T-cell (primary cell): ENCODE measurements around the gene ASXL1. TPM values are rescaled to one million over a fixed set of nuclear protein-coding genes. Genes with fewer than 3 reads are reported as not detected.

ENCODE experiments used
- ATAC-seq, 4 experiments: fragments of 200-7000 bp in 3 of 4; fragments of 150-1000 bp in 1 of 4; cut with Tn5 transposase; replicated peaks in 1 of 4; 1 replicate in 3 of 4; 2 replicates in 1 of 4; pipeline ENCODE4 v1.10.0; 2021; ENCODE audit warnings: moderate library complexity in 3 of 4, mild to moderate bottlenecking in 2 of 4, moderate number of reproducible peaks in 1 of 4
- CTCF ChIA-PET, 2 donors: fragments of 300-600 bp; sonication (Branson Sonifier 250); formaldehyde crosslinking; loops; one replicate each; lab custom pipeline; 2022; ENCODE audit warnings: antibody characterized with exemption in 2 of 2; lab: Charles Lee
- POLR2A ChIA-PET, 2 donors: fragments of 300-600 bp; sonication (Branson Sonifier 250); formaldehyde crosslinking; loops; one replicate each; lab custom pipeline; 2022; ENCODE audit warnings: antibody characterized with exemption in 2 of 2; lab: Charles Lee
- DNase-seq, 35 experiments: peaks; one replicate each; pipeline versions ENCODE4 v3.0.0 to v3.0.0-alpha.2; 2013 to 2023
- H3K27ac ChIP-seq: one replicate; pipeline ENCODE4 v1.5.1; 2013; ENCODE audit warnings: low read length
- H3K27me3 ChIP-seq, 2 experiments: replicated peaks in 1 of 2; 1 replicate in 1 of 2; 2 replicates in 1 of 2; pipeline versions ENCODE4 v1.6.1 to v1.7.0; 2013; ENCODE audit warnings: low read length in 1 of 2, mixed read lengths in 1 of 2; ENCODE audit not compliant: control insufficient read depth in 2 of 2, insufficient read depth in 2 of 2; ENCODE audit errors: extremely low read depth in 1 of 2
- H3K36me3 ChIP-seq, 2 donors: 1 replicate in 1 of 2; 2 replicates in 1 of 2; pipeline versions ENCODE4 v1.6.1 to v1.7.0; 2013; ENCODE audit warnings: low read length in 1 of 2; ENCODE audit not compliant: control insufficient read depth in 2 of 2, insufficient read depth in 1 of 2; ENCODE audit errors: extremely low read depth in 1 of 2
- H3K4me1 ChIP-seq, 2 experiments: 1 replicate in 1 of 2; 2 replicates in 1 of 2; pipeline versions ENCODE4 v1.6.1 to v1.7.0; 2013; ENCODE audit warnings: low read length in 2 of 2, mixed read lengths in 1 of 2; ENCODE audit not compliant: insufficient read depth in 2 of 2, control insufficient read depth in 1 of 2; ENCODE audit errors: extremely low read depth in 1 of 2
- H3K4me3 ChIP-seq, 2 donors: 1 replicate in 1 of 2; 2 replicates in 1 of 2; pipeline versions ENCODE4 v1.5.1 to v1.7.0; 2013; ENCODE audit warnings: mild to moderate bottlenecking in 2 of 2, low read length in 1 of 2, moderate library complexity in 1 of 2; ENCODE audit not compliant: control insufficient read depth in 1 of 2; ENCODE audit errors: extremely low read depth in 1 of 2
- H3K9me3 ChIP-seq: 2 replicates; pipeline ENCODE4 v1.7.0; 2013
- H3K27ac Mint-ChIP-seq, 2 donors: one replicate each; pipeline ENCODE4 v1.8.0; 2020 to 2021; ENCODE audit warnings: mild to moderate bottlenecking in 2 of 2, mixed read lengths in 2 of 2
- H3K27me3 Mint-ChIP-seq, 2 donors: one replicate each; pipeline ENCODE4 v1.8.0; 2021 to 2022; ENCODE audit warnings: mixed read lengths in 2 of 2
- H3K36me3 Mint-ChIP-seq: one replicate; pipeline ENCODE4 v1.8.0; 2021; ENCODE audit warnings: mixed read lengths
- H3K4me1 Mint-ChIP-seq, 3 donors: one replicate each; pipeline ENCODE4 v1.8.0; 2020 to 2022; ENCODE audit warnings: mixed read lengths in 3 of 3, mild to moderate bottlenecking in 1 of 3
- H3K4me3 Mint-ChIP-seq, 3 donors: one replicate each; pipeline ENCODE4 v1.8.0; 2020 to 2022; ENCODE audit warnings: mild to moderate bottlenecking in 3 of 3, mixed read lengths in 3 of 3, moderate library complexity in 3 of 3
- H3K9me3 Mint-ChIP-seq, 3 donors: one replicate each; pipeline ENCODE4 v1.8.0; 2020 to 2022; ENCODE audit warnings: mixed read lengths in 3 of 3
- WGBS: methylation state at CpG from one replicate; pipeline ENCODE4 v1.1.5; 2013; ENCODE audit warnings: missing lambda C conversion rate; ENCODE audit not compliant: insufficient coverage; 5-methylcytosine and 5-hydroxymethylcytosine counted together
- total RNA-seq, 35 experiments: library from RNA in 6 of 35; stranded (reverse) in 6 of 35; fragments of 120-200 nt in 1 of 35; gene quantifications; one replicate each; pipeline versions ENCODE4 v1.2.1 to v1.2.4 and lab custom pipeline; 2013 to 2026

Gene ASXL1
- total RNA-seq, 5 donors from 2014 or later (not counting 1 experiment from before 2014, with no cell fraction given): 122 to 204 (median 137) TPM

DNA sequence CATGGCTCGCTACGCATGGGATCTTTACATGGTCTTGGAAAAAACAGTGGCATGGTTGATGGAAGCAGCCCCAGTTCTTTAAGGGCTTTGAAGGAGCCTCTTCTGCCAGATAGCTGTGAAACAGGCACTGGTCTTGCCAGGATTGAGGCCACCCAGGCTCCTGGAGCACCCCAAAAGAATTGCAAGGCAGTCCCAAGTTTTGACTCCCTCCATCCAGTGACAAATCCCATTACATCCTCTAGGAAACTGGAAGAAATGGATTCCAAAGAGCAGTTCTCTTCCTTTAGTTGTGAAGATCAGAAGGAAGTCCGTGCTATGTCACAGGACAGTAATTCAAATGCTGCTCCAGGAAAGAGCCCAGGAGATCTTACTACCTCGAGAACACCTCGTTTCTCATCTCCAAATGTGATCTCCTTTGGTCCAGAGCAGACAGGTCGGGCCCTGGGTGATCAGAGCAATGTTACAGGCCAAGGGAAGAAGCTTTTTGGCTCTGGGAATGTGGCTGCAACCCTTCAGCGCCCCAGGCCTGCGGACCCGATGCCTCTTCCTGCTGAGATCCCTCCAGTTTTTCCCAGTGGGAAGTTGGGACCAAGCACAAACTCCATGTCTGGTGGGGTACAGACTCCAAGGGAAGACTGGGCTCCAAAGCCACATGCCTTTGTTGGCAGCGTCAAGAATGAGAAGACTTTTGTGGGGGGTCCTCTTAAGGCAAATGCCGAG, 78.2 kb downstream of the ASXL1 start:
- Mint-ChIP-seq H3K36me3 (peaks cover 57% of the 10 kb centered on the region), H3K4me3 (no peak overlapping the region), H3K9me3 (no peaks in the 10 kb centered on the region), H3K4me1 (peaks cover 3 to 9% (median 3%) of the 10 kb centered on the region in 3 donors), H3K27ac (no peak overlapping the region), H3K27me3 (no peaks in the 10 kb centered on the region)
- H3K27me3 ChIP-seq: no peaks in the 10 kb centered on the region
- CTCF ChIA-PET: no interaction called here
- H3K4me3 ChIP-seq: no peak overlapping the region
- H3K9me3 ChIP-seq: no peaks in the 10 kb centered on the region
- ATAC-seq (no peak), DNase-seq (peak in 1 of 35 experiments; percentile 4)
- peaks cover 21 to 85% of the 10 kb centered on the region in 2 donors for H3K36me3 ChIP-seq
- H3K4me1 ChIP-seq: no peaks in the 10 kb centered on the region
- POLR2A ChIA-PET: interaction anchor here (0.5 to 0.6 kb wide), 2 partner anchors 8 to 19 kb away, joined by 3 to 4 read pairs; no protein-coding TSS in a partner anchor
- WGBS: 97% methylated on average over 10 of the region's 11 CpGs
- H3K27ac ChIP-seq: no peak overlapping the region

DNA sequence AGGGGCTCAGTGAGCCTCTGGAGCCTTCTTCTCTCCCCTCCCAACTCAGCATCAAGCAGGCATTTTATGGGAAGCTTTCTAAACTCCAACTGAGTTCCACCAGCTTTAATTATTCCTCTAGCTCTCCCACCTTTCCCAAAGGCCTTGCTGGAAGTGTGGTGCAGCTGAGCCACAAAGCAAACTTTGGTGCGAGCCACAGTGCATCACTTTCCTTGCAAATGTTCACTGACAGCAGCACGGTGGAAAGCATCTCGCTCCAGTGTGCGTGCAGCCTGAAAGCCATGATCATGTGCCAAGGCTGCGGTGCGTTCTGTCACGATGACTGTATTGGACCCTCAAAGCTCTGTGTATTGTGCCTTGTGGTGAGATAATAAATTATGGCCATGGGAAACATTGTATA, 78.8 kb downstream of the ASXL1 start:
- ChIA-PET POLR2A (interaction anchor here (0.5 to 0.6 kb wide), 2 partner anchors 8 to 20 kb away, joined by 3 to 4 read pairs; no protein-coding TSS in a partner anchor), CTCF (no interaction called here)
- Histone ChIP-seq H3K4me1 (no peaks in the 10 kb centered on the region), H3K27ac (no peak overlapping the region), H3K36me3 (peaks cover 21 to 84% of the 10 kb centered on the region in 2 donors), H3K9me3 (no peaks in the 10 kb centered on the region), H3K27me3 (no peaks in the 10 kb centered on the region), H3K4me3 (no peak overlapping the region)
- Mint-ChIP-seq H3K4me3 (no peak overlapping the region), H3K27me3 (no peaks in the 10 kb centered on the region), H3K36me3 (peaks cover 53% of the 10 kb centered on the region), H3K4me1 (peaks cover 3 to 9% (median 4%) of the 10 kb centered on the region in 3 donors), H3K27ac (no peak overlapping the region), H3K9me3 (no peaks in the 10 kb centered on the region)
- DNase-seq (no peak), ATAC-seq (no peak)
- 99% methylated on average over 7 of the region's 7 CpGs for WGBS

DNA sequence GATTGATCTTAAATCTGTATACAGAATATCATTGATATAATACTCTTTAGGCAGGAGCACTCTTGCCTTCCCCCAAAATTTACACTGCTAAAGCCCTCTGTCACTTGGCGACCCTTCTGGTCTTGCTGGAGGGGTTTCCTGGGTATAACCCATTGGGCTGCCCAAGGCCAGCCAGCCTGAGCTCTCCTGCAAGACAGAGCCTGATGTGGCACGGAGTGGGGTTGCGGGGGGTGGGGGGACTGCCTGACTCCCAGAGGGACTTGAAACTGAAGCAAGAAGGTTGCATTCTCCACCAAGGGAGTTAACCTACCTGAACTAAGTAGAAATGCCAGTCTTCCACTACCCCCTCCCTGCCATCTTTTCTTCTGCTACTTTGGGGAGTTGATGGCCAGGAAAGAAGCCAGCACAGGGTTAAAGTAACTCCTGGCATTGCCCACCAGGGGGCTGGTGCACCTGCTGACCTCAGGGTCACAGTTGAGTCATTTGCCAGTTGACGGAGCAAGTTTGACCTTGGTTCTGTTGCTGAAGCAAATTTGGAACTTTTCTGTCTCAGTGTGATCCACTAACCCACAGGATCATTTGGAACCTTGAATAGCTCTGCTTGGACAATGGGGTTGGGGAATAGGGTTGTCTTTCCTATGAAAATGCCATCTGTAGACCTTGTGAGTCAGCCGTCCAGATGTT, 79.4 kb downstream of the ASXL1 start:
- no peaks in the 10 kb centered on the region for H3K4me1 ChIP-seq
- no peaks in the 10 kb centered on the region for H3K9me3 Mint-ChIP-seq
- no peaks in the 10 kb centered on the region for H3K27me3 Mint-ChIP-seq
- H3K27ac Mint-ChIP-seq: peak overlapping the region in 1 of 2 donors; percentile 44
- peak in 1 of 4 experiments; percentile 36 for ATAC-seq
- H3K27me3 ChIP-seq: no peaks in the 10 kb centered on the region
- H3K27ac ChIP-seq: no peak overlapping the region
- H3K36me3 Mint-ChIP-seq: peaks cover 50% of the 10 kb centered on the region
- POLR2A ChIA-PET: no interaction called here
- peak in 5 of 35 experiments; percentile 14 to 41 (median 24) for DNase-seq
- WGBS: 80% methylated on average over 1 of the region's 5 CpGs
- no peak overlapping the region for H3K4me3 ChIP-seq
- CTCF ChIA-PET: no interaction called here
- no peaks in the 10 kb centered on the region for H3K9me3 ChIP-seq
- H3K4me1 Mint-ChIP-seq: peaks cover 3 to 10% (median 6%) of the 10 kb centered on the region in 3 donors
- no peak overlapping the region for H3K4me3 Mint-ChIP-seq
- peaks cover 21 to 80% of the 10 kb centered on the region in 2 donors for H3K36me3 ChIP-seq

DNA sequence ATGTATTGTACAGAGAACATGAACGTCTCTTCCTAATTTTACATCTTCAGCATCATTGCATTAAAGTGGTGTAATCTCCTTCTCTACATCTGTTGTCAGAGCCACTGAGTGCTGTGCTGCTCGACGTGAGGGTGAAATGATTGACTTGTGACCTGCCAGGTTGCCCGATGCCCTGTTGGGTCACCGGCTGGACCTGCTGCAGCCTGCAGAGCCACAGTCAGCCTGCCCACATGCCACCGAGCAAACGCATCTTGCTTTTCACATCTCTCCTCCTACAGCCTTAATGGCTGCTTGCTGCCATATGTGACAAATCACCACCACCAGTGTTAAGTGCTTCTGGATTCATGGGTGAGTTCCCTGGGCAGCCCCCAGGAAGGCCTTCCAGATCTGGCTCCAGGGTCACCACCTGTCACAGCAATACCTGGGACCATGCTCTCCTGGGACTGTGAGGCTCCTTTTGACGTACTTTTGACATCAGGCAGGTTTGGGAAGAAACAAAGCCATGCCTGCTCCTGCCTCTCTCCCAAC, 80.3 kb downstream of the ASXL1 start:
- H3K9me3 ChIP-seq: no peaks in the 10 kb centered on the region
- Mint-ChIP-seq H3K36me3 (peaks cover 42% of the 10 kb centered on the region), H3K27ac (peak overlapping the region; percentile 52 to 58), H3K9me3 (no peaks in the 10 kb centered on the region), H3K27me3 (no peaks in the 10 kb centered on the region), H3K4me3 (no peak overlapping the region), H3K4me1 (peaks cover 8 to 16% (median 13%) of the 10 kb centered on the region in 3 donors)
- ChIA-PET POLR2A (no interaction called here), CTCF (no interaction called here)
- no peak overlapping the region for H3K4me3 ChIP-seq
- ATAC-seq (no peak), DNase-seq (no peak)
- H3K27me3 ChIP-seq: no peaks in the 10 kb centered on the region
- WGBS: 92% methylated on average over 8 of the region's 8 CpGs
- no peak overlapping the region for H3K27ac ChIP-seq
- H3K4me1 ChIP-seq: peaks cover 0 to 2% of the 10 kb centered on the region in 2 experiments
- peaks cover 19 to 79% of the 10 kb centered on the region in 2 donors for H3K36me3 ChIP-seq

DNA sequence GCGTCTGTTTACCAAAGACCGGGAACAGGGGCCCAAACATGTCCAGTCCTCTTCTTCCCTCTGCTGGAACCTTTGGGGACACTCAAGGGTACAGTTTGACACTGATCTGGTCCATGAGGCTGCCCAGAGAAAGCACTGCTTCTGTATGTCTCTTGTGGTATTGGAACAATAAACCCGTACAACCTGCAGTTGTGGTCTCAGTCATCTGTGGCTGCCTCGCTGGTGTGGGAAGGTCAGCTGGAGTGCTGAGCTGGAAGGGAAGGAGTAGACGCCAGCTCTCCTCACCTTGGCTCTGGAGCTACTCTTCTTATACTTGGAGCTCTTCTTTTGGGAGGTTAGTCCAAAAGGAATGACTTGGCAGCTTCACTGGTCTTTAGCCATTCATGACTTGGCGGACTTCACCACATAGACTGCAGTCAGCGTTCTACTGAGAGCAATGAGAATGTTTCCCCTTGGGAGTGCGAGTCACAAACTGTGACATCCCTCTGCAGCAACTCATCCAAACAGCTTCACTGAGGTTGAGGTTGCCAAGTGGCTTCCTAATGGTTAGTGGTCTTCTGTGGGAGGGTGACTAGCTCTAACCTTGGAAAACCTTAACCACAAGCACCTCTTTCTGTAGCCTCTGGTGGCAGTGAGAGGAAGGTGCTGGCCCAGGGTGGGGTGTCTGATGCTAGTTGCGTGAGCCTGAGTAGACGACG, 81.2 kb downstream of the ASXL1 start:
- peaks cover 19 to 77% of the 10 kb centered on the region in 2 donors for H3K36me3 ChIP-seq
- ChIA-PET POLR2A (interaction anchor here (0.6 to 0.8 kb wide), 3 partner anchors 13 to 80 kb away, joined by 3 to 4 read pairs (median 3); no protein-coding TSS in a partner anchor), CTCF (no interaction called here)
- H3K9me3 Mint-ChIP-seq: no peaks in the 10 kb centered on the region
- no peak overlapping the region for H3K4me3 ChIP-seq
- no peak for DNase-seq
- H3K27ac ChIP-seq: no peak overlapping the region
- no peak overlapping the region for H3K4me3 Mint-ChIP-seq
- 80% methylated on average over 3 of the region's 11 CpGs for WGBS
- H3K4me1 Mint-ChIP-seq: peaks cover 14 to 24% (median 19%) of the 10 kb centered on the region in 3 donors
- H3K36me3 Mint-ChIP-seq: peaks cover 41% of the 10 kb centered on the region
- peak overlapping the region in 1 of 2 donors; percentile 25 for H3K27ac Mint-ChIP-seq
- H3K27me3 Mint-ChIP-seq: no peaks in the 10 kb centered on the region
- no peaks in the 10 kb centered on the region for H3K9me3 ChIP-seq
- H3K4me1 ChIP-seq: peaks cover 2 to 6% of the 10 kb centered on the region in 2 experiments
- H3K27me3 ChIP-seq: no peaks in the 10 kb centered on the region
- ATAC-seq: no peak
